Breast epithelium (tissue), 4 donors: ENCODE measurements around the gene RAB35. TPM values are rescaled to one million over a fixed set of nuclear protein-coding genes. Genes with fewer than 3 reads are reported as not detected.

Experiments
- DNase-seq, 2 donors: peaks; one replicate each; pipeline ENCODE4 v3.0.0-alpha.2; 2019; ENCODE audit warnings: low spot score in 2 of 2
- H3K27ac ChIP-seq, 2 donors: fragments of 200-600 bp; sonication (generic) in 1 of 2; one replicate each; pipeline ENCODE4 v1.5.1; 2016 to 2019; ENCODE audit warnings: mild to moderate bottlenecking in 1 of 2
- H3K27me3 ChIP-seq, 2 donors: fragments of 200-600 bp; sonication (generic) in 1 of 2; one replicate each; pipeline versions ENCODE4 v1.5.1 to v1.6.0; 2017 to 2019; ENCODE audit warnings: control low read depth in 1 of 2, mild to moderate bottlenecking in 1 of 2
- H3K36me3 ChIP-seq: fragments of 200-600 bp; one replicate; pipeline ENCODE4 v1.5.1; 2019
- H3K4me1 ChIP-seq, 2 donors: fragments of 200-600 bp; sonication (generic); one replicate each; pipeline ENCODE4 v1.5.1; 2016 to 2019; ENCODE audit warnings: control low read depth in 1 of 2
- H3K4me3 ChIP-seq, 3 donors: fragments of 200-600 bp; sonication (generic); 1 replicate in 2 of 3; 2 replicates in 1 of 3; pipeline ENCODE4 v1.5.1; 2016 to 2019; ENCODE audit warnings: mild to moderate bottlenecking in 3 of 3, moderate library complexity in 2 of 3
- H3K9me3 ChIP-seq, 2 donors: fragments of 200-600 bp; sonication (generic) in 1 of 2; one replicate each; pipeline ENCODE4 v1.5.1; 2016 to 2019; ENCODE audit warnings: control low read depth in 1 of 2
- CTCF ChIP-seq, 3 donors: fragments of 450-650 bp; IDR thresholded peaks; one replicate each; pipeline ENCODE4 v1.5.1; 2016 to 2017; ENCODE audit warnings: antibody characterized with exemption in 3 of 3, mild to moderate bottlenecking in 3 of 3, moderate library complexity in 3 of 3
- POLR2A ChIP-seq: fragments of 450-650 bp; IDR thresholded peaks from one replicate; pipeline ENCODE4 v1.6.1; 2016; ENCODE audit warnings: antibody characterized with exemption, mild to moderate bottlenecking, moderate library complexity
- POLR2AphosphoS5 ChIP-seq, 3 donors: sonication (generic); formaldehyde crosslinking; IDR thresholded peaks; one replicate each; pipeline ENCODE4 v1.6.1; 2017; ENCODE audit warnings: antibody characterized with exemption in 3 of 3
- intact Hi-C: fragments of 100-400 bp; cut with DNase I; formaldehyde crosslinking; loops from one replicate; pipeline ENCODE4 v1.15.1; 2023; ENCODE audit warnings: low total_unique reads
- total RNA-seq, 3 donors: library from RNA; depleted of rRNA; stranded (reverse); fragments of >200 nt; gene quantifications; one replicate each; pipeline ENCODE4 v1.1.0, GENCODE V29; 2016

Gene RAB35
- total RNA-seq, 3 donors from 2014 or later: 23.3 to 26.8 (median 26.2) TPM

DNA sequence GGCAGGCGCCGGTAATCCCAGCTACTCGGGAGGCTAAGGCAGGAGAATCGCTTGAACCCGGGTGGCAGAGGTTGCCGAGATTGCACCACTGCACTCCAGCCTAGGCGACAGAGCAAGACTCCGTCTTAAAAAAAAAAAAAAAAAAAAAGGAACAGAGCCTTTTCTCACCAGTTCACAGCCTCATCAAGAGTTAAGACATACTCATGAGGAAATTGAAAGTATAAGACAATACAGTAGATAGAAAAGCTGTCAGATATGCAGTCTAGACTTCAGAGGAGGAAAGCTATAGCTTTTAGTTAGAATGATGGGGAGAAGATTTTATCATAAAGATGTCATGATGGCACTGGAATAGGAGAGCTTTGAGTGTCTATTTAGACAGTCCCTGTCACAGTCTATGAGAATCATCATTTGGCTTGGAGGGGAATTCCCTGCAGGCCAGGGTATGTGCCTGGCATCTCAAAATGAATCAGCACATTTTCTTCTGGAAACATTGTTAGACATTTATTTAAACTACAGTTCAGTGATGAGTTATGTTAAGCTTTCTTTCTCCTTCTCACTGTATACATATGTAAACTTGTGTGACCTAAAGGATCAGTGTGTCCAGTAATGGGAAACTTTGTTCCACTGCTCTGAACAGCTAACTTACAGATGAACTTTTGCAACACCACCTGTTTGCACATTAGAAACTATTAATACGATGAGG lies 2.9 kb upstream of the RAB35 start:
- intact Hi-C loops: no loop called here
- no peaks in the 10 kb centered on the region for H3K27me3 ChIP-seq
- no peak for TF ChIP-seq POLR2AphosphoS5 (IDR thresholded peaks at IDR 0.05)
- no peak for TF ChIP-seq POLR2A
- no peak for TF ChIP-seq CTCF (IDR thresholded peaks at IDR 0.05)
- peaks cover 10 to 19% of the 10 kb centered on the region in 2 donors for H3K4me1 ChIP-seq
- H3K9me3 ChIP-seq: no peaks in the 10 kb centered on the region
- H3K27ac ChIP-seq: no peak overlapping the region
- no peak for DNase-seq
- no peaks in the 10 kb centered on the region for H3K36me3 ChIP-seq
- no peak overlapping the region for H3K4me3 ChIP-seq

- H3K4me3 ChIP-seq: peak overlapping the region; percentile 82 to 90 (median 83)
- H3K4me1 ChIP-seq: peaks cover 10 to 19% of the 10 kb centered on the region in 2 donors
- DNase-seq: no peak
- intact Hi-C loops: no loop called here
- TF ChIP-seq CTCF (IDR thresholded peaks at IDR 0.05): no peak
- H3K27me3 ChIP-seq: no peaks in the 10 kb centered on the region
- no peaks in the 10 kb centered on the region for H3K9me3 ChIP-seq
- H3K36me3 ChIP-seq: no peaks in the 10 kb centered on the region
- peak overlapping the region in 1 of 2 donors; percentile 45 for H3K27ac ChIP-seq
Measured at GRCh38 chr12:120118321-120119061, 1.9 kb upstream of the RAB35 start.

GRCh38 chr12:120117961-120118320 lies 1.4 kb upstream of the RAB35 start:
- Histone ChIP-seq H3K27ac (no peak overlapping the region), H3K9me3 (no peaks in the 10 kb centered on the region), H3K4me1 (peaks cover 10 to 19% of the 10 kb centered on the region in 2 donors), H3K27me3 (no peaks in the 10 kb centered on the region), H3K4me3 (peak overlapping the region; percentile 82 to 90 (median 83)), H3K36me3 (no peaks in the 10 kb centered on the region)
- intact Hi-C loops: no loop called here
- TF ChIP-seq CTCF (IDR thresholded peaks at IDR 0.05): no peak
- TF ChIP-seq POLR2AphosphoS5 (IDR thresholded peaks at IDR 0.05): no peak
- no peak for TF ChIP-seq POLR2A
- no peak for DNase-seq

- peak; percentile 90 to 96 for DNase-seq
- Histone ChIP-seq H3K9me3 (no peaks in the 10 kb centered on the region), H3K36me3 (no peaks in the 10 kb centered on the region), H3K4me3 (peak overlapping the region; percentile 82 to 90 (median 83)), H3K4me1 (peaks cover 10 to 19% of the 10 kb centered on the region in 2 donors), H3K27me3 (no peaks in the 10 kb centered on the region), H3K27ac (peak overlapping the region; percentile 87 to 92)
- TF ChIP-seq CTCF (IDR thresholded peaks at IDR 0.05) (no peak), POLR2A (no peak), POLR2AphosphoS5 (IDR thresholded peaks at IDR 0.05) (peak; percentile 68 to 85 (median 74))
- intact Hi-C loops: no loop called here
Measured at GRCh38 chr12:120116792-120117651, 469 bp upstream of the RAB35 start.
